HCT116 (cell line): Measurements from ENCODE around the gene KRTAP4-1. TPM values are rescaled to one million over a fixed set of nuclear protein-coding genes. Genes with fewer than 3 reads are reported as not detected.
"Not testable (repeated sequence)": the region's sequence is repeated elsewhere in the genome, so short reads cannot be mapped to it uniquely, and the experiment has no call there.

Source experiments
- ATAC-seq: fragments of 200-7000 bp; cut with Tn5 transposase; 2 replicates; pipeline ENCODE4 v1.9.1; 2020; ENCODE audit warnings: mild to moderate bottlenecking, moderate library complexity
- BruUV-seq: library from RNA; stranded (reverse); fragments of 400-500 nt; replicated peaks from 2 replicates; lab custom pipeline; 2021; lab: Mats Ljungman, UMichigan
- CTCF ChIA-PET: fragments of 300-600 bp; sonication (Branson Sonifier 250); formaldehyde crosslinking; loops from one replicate; lab custom pipeline; 2021; ENCODE audit warnings: antibody characterized with exemption; lab: Charles Lee
- POLR2A ChIA-PET: fragments of 300-600, 350-600 bp; sonication (Branson Sonifier 250); formaldehyde crosslinking; loops from one replicate; lab custom pipeline; 2021; ENCODE audit warnings: antibody characterized with exemption; lab: Charles Lee
- RAD21 ChIA-PET, 2 experiments: fragments of 300-600 bp; sonication (Branson Sonifier 250); formaldehyde crosslinking; loops; one replicate each; lab custom pipeline; 2023; ENCODE audit warnings: low total read pairs in 2 of 2; ENCODE audit not compliant: uncharacterized antibody in 2 of 2, unreplicated experiment in 2 of 2, low non-redundant PET in 1 of 2; lab: Charles Lee
- DNase-seq: peaks from one replicate; pipeline ENCODE4 v3.0.0-alpha.2; 2010; ENCODE audit warnings: low read depth, low spot score
- H2AFZ ChIP-seq: fragments of 200-600 bp; shearing (Covaris generic), sonication (generic); 2 replicates; pipeline ENCODE4 v1.6.1; 2017; ENCODE audit warnings: low read depth, mixed run types, mixed read lengths, antibody characterized with exemption, low read length; ENCODE audit not compliant: poor library complexity, severe bottlenecking
- H3K27ac ChIP-seq: 2 replicates; pipeline ENCODE4 v1.5.1; 2012; ENCODE audit warnings: low read depth, low read length
- H3K27me3 ChIP-seq: fragments of 200-600 bp; sonication (generic); 2 replicates; pipeline ENCODE4 v1.6.1; 2016; ENCODE audit warnings: mixed run types, low read length, mixed read lengths; ENCODE audit not compliant: insufficient read depth
- H3K36me3 ChIP-seq, 2 experiments: fragments of 200-500 bp in 1 of 2; fragments of 200-600 bp in 1 of 2; sonication (Bioruptor generic) in 1 of 2; sonication (generic) in 1 of 2; 2 replicates each; pipeline versions ENCODE4 v1.5.1 to v1.6.1; 2014 to 2016; ENCODE audit warnings: low read length in 2 of 2, inconsistent platforms in 1 of 2, mixed read lengths in 1 of 2, mixed run types in 1 of 2; ENCODE audit not compliant: insufficient read depth in 2 of 2, control insufficient read depth in 1 of 2
- H3K4me1 ChIP-seq, 2 experiments: fragments of 200-600 bp in 1 of 2; sonication (generic) in 1 of 2; 2 replicates each; pipeline versions ENCODE4 v1.5.1 to v1.6.1; 2012 to 2017; ENCODE audit warnings: low read length in 2 of 2, inconsistent platforms in 1 of 2, mild to moderate bottlenecking in 1 of 2, mixed read lengths in 1 of 2, mixed run types in 1 of 2, moderate library complexity in 1 of 2; ENCODE audit not compliant: insufficient read depth in 2 of 2, control insufficient read depth in 1 of 2
- H3K4me2 ChIP-seq: fragments of 200-600 bp; sonication (generic); 2 replicates; pipeline ENCODE4 v1.6.1; 2017; ENCODE audit warnings: mixed run types, low read length, mixed read lengths
- H3K4me3 ChIP-seq, 2 experiments: fragments of 200-600 bp in 1 of 2; sonication (generic) in 1 of 2; replicated peaks in 1 of 2; 2 replicates each; pipeline ENCODE4 v1.5.1; 2011 to 2016; ENCODE audit warnings: low read length in 2 of 2, control low read depth in 1 of 2, low read depth in 1 of 2, mild to moderate bottlenecking in 1 of 2, mixed read lengths in 1 of 2, mixed run types in 1 of 2
- H3K79me2 ChIP-seq: fragments of 200-600 bp; sonication (generic); 2 replicates; pipeline ENCODE4 v1.6.1; 2017; ENCODE audit warnings: mild to moderate bottlenecking, mixed run types, low read length, moderate library complexity, mixed read lengths; ENCODE audit not compliant: insufficient read depth
- H3K9ac ChIP-seq: fragments of 200-600 bp; sonication (generic); 2 replicates; pipeline ENCODE4 v1.6.1; 2016; ENCODE audit warnings: low read length, mixed read lengths
- H3K9me2 ChIP-seq: fragments of 200-600 bp; sonication (generic), shearing (Covaris generic); 2 replicates; pipeline ENCODE4 v1.6.1; 2017; ENCODE audit warnings: mixed run types, mild to moderate bottlenecking, moderate library complexity; ENCODE audit not compliant: insufficient read depth
- H3K9me3 ChIP-seq, 2 experiments: fragments of 200-500 bp in 1 of 2; fragments of 200-600 bp in 1 of 2; sonication (Bioruptor generic) in 1 of 2; sonication (generic) in 1 of 2; 2 replicates each; pipeline ENCODE4 v1.6.1; 2014 to 2017; ENCODE audit warnings: low read length in 2 of 2, mixed read lengths in 2 of 2, inconsistent platforms in 1 of 2, low read depth in 1 of 2, mild to moderate bottlenecking in 1 of 2, mixed run types in 1 of 2, moderate library complexity in 1 of 2; ENCODE audit not compliant: control insufficient read depth in 1 of 2, insufficient read depth in 1 of 2
- H4K20me1 ChIP-seq: fragments of 200-600 bp; sonication (generic), shearing (Covaris generic); 2 replicates; pipeline ENCODE4 v1.6.1; 2017; ENCODE audit warnings: mixed run types, mild to moderate bottlenecking, moderate library complexity; ENCODE audit not compliant: insufficient read depth
- CBX3 ChIP-seq: IDR thresholded peaks from 2 replicates; pipeline ENCODE4 v1.6.1; 2012; ENCODE audit warnings: low read depth
- REST ChIP-seq: IDR thresholded peaks from 2 replicates; pipeline ENCODE4 v1.6.1; 2012; ENCODE audit warnings: low read depth
- SIN3A ChIP-seq: IDR thresholded peaks from 2 replicates; pipeline ENCODE4 v1.6.1; 2012; ENCODE audit warnings: low read depth
- intact Hi-C: fragments of 100-400 bp; cut with micrococcal nuclease; formaldehyde crosslinking; loops from 2 replicates; pipeline ENCODE4 v1.10.0; 2022
- total RNA-seq: library from RNA; stranded (reverse); gene quantifications from one replicate; pipeline ENCODE4 v1.2.1, GENCODE V29; 2021; ENCODE audit not compliant: unreplicated experiment

Gene KRTAP4-1
- total RNA-seq, 1 experiment from 2014 or later: not detected

- no peak for TF ChIP-seq REST
Measured at GRCh38 chr17:41141361-41141760, 43.4 kb downstream of the KRTAP4-1 start (continued).

GRCh38 chr17:41140360-41141131 lies 44.2 kb downstream of the KRTAP4-1 start, which contains the start of gene KRTAP4-6:
Gene KRTAP4-6, minus strand, starts transcription at chr17:41140544. Its CDS starts 57 bp downstream, at chr17:41140487.
- POLR2A ChIA-PET: interaction anchor here (1.0 kb wide), 1 partner anchor 56 kb away, joined by 5 read pairs; the partner anchor contains the start of gene KRTAP4-7
- peak within 1 kb of the TSS; percentile 41 for H3K4me2 ChIP-seq
- BruUV-seq: no TSS peak
- no peaks in the 10 kb centered on the region for H3K9me2 ChIP-seq
- H3K9me3 ChIP-seq: peaks cover 6 to 41% of the 10 kb centered on the region in 2 experiments; a peak in 3 of 4 replicates
- ATAC-seq (no peak), DNase-seq (no peak)
- intact Hi-C loops: no loop called here
- H3K27ac ChIP-seq: peak within 1 kb of the TSS; percentile 45; the same call in 1 of the 2 replicates
- H3K4me3 ChIP-seq: peak within 1 kb of the TSS; percentile 35 to 49
- no peaks in the 10 kb centered on the region for H3K79me2 ChIP-seq
- no peaks in the 10 kb centered on the region for H4K20me1 ChIP-seq
- H3K36me3 ChIP-seq: peaks cover 0 to 9% of the 10 kb centered on the region in 2 experiments; a peak in 1 of 4 replicates
- TF ChIP-seq CBX3: 0 out of 2 replicates have a peak, but pooled peaks have one; percentile 14
- no peak for TF ChIP-seq SIN3A
- TF ChIP-seq, all 23 proteins: peak for 1
- Histone ChIP-seq H3K27me3 (no peaks in the 10 kb centered on the region), H3K9ac (peak within 1 kb of the TSS; percentile 41; the same call in 1 of the 2 replicates), H2AFZ (no peak within 1 kb of the TSS), H3K4me1 (no peaks in the 10 kb centered on the region; a peak in 1 of 4 replicates)
- RAD21 ChIA-PET: no interaction called here
- CTCF ChIA-PET: no interaction called here

GRCh38 chr17:41139865-41140264 lies 44.8 kb downstream of the KRTAP4-1 start:
- POLR2A ChIA-PET: interaction anchor here (1.0 kb wide), 1 partner anchor 55 kb away, joined by 5 read pairs; the partner anchor contains the start of gene KRTAP4-7
- CTCF ChIA-PET: not testable (repeated sequence)

More at GRCh38 chr17:41139865-41140264, 44.8 kb downstream of the KRTAP4-1 start:
- H3K27ac ChIP-seq: peak overlapping the region; percentile 45; the same call in 1 of the 2 replicates
- peak overlapping the region; percentile 41 for H3K4me2 ChIP-seq
- BruUV-seq, H4K20me1 ChIP-seq, intact Hi-C loops, RAD21 ChIA-PET, DNase-seq, H3K27me3 ChIP-seq, H3K9me2 ChIP-seq, H3K36me3 ChIP-seq, H3K4me1 ChIP-seq, H3K79me2 ChIP-seq, H2AFZ ChIP-seq: not testable (repeated sequence)
- H3K9me3 ChIP-seq: peaks cover 6 to 41% of the 10 kb centered on the region in 2 experiments; a peak in 3 of 4 replicates
- peak; percentile 42; the same call in 1 of the 2 replicates for ATAC-seq
- peak overlapping the region; percentile 35 to 49 for H3K4me3 ChIP-seq
- H3K9ac ChIP-seq: peak overlapping the region; percentile 41; the same call in 1 of the 2 replicates
